Measurements from ENCODE around the gene MAP4.

MAP4 gene

GRCh38 chr3:47908744-47909143 is 107.5 kb downstream of the MAP4 start:
- no peak overlapping the region for H3K27ac ChIP-seq
- TF ChIP-seq, protein P1, sequence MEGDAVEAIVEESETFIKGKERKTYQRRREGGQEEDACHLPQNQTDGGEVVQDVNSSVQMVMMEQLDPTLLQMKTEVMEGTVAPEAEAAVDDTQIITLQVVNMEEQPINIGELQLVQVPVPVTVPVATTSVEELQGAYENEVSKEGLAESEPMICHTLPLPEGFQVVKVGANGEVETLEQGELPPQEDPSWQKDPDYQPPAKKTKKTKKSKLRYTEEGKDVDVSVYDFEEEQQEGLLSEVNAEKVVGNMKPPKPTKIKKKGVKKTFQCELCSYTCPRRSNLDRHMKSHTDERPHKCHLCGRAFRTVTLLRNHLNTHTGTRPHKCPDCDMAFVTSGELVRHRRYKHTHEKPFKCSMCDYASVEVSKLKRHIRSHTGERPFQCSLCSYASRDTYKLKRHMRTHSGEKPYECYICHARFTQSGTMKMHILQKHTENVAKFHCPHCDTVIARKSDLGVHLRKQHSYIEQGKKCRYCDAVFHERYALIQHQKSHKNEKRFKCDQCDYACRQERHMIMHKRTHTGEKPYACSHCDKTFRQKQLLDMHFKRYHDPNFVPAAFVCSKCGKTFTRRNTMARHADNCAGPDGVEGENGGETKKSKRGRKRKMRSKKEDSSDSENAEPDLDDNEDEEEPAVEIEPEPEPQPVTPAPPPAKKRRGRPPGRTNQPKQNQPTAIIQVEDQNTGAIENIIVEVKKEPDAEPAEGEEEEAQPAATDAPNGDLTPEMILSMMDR (IDR thresholded peaks at IDR 0.05) = no peak
- no peak overlapping the region for H3K4me3 ChIP-seq
- DNase-seq (ENCODE audit: low spot score) = no peak

DNA sequence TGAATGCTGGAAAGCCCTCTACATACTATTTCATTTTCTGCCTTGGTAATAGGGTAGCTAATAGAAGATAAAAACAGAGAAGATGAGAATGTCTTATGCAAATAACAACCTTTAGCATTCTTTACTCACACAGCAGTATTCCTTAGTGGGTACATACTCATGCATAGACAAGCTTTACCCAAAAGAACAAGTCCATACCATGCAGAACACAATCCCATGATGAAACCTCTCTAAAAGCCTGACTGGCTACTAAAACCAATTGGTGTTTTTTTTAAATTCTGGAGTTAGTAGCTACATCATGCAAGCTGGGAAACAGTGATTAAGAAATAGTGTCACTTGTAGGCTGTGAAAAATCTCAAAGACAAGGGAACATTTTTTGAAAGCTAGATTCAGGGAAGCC is 108.4 kb downstream of the MAP4 start:
- no peak overlapping the region for H3K27ac ChIP-seq
- TF ChIP-seq, protein P1 (IDR thresholded peaks at IDR 0.05) = no peak
- no peak for DNase-seq (ENCODE audit: low spot score)
- no peak overlapping the region for H3K4me3 ChIP-seq

- no peak overlapping the region for H3K4me3 ChIP-seq
- DNase-seq (ENCODE audit: low spot score) = no peak
- no peak overlapping the region for H3K27ac ChIP-seq
- TF ChIP-seq, protein P1 (IDR thresholded peaks at IDR 0.05) = no peak
Observed at GRCh38 chr3:47902746-47903145, 113.5 kb downstream of the MAP4 start.

DNA sequence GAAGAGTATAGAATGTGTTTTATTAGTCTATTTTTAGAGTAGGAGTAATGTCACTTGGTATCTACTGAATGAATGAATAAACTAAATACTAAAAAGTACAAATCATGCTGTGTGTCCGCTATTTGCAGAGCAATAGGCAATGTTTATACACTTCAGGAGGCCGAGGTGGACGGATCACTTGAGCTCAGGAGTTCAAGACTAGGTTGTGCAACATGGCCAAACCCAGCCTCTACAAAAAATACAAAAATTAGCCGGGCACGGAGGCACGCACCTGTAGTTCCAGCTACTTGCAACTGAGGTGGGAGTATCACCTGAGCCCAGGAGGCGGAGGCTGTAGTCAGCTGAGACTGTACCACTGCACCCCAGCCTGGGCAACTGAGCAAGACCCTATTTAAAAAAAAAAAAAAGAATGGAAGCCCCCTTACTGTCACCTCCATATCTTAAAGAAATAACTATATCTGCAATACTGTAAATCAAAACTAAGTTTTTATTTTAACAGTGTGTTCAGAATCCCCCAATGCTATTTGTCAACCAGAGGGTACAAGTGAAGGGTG is 114.9 kb downstream of the MAP4 start:
- no peak for DNase-seq (ENCODE audit: low spot score)
- TF ChIP-seq, protein P1 (IDR thresholded peaks at IDR 0.05) = no peak
- no peak overlapping the region for H3K27ac ChIP-seq
- H3K4me3 ChIP-seq = no peak overlapping the region

DNA sequence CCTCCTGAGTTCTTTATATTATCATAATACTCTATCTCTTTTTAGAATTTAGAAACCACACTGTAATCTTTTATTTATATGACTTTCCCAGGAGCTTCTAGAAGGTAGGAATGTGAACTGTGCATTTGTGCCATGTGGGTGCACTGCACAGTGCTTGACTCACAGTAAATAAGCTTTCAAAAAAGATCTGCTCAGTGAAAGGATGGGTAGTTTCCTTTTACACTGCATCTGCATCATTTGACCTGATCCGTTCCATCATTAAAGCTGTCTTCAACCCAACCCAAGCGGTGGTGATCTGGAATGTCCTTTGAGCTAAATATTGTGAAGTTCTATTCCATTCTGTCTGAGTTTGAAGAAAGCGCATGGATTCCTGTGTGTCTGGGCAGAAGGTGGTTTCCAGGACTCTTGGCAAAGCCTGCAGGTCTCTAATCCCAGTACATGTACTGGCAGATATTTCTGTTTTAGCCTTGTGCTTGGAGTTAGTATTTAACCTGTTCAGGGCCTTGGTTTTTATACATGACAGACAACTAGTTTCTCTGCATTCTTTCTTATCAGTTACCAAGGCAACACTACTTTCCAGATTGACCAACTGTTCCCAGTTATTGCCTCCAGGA is 116.6 kb downstream of the MAP4 start:
- H3K4me3 ChIP-seq = no peak overlapping the region
- TF ChIP-seq, protein P1 (IDR thresholded peaks at IDR 0.05) = no peak
- no peak overlapping the region for H3K27ac ChIP-seq
- DNase-seq (ENCODE audit: low spot score) = no peak

DNA sequence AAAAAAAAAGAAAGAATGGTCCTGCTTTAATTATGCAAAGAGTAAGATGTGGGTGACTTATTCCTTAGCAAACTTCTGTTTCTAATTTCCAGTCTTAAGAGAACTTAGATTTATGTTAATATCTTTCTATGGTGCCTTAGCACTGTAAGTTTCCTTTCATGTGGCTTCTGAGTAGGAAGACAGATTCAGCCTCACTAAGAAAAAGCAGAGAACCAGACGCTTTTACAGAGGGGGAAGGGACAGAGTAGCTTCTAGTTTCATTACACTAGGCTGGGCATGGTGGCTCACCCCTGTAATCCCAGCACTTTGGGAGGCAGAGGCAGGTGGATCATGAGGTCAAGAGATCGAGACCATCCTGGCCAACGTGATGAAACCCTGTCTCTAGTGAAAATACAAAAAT is 118.3 kb downstream of the MAP4 start:
- TF ChIP-seq, protein P1 (IDR thresholded peaks at IDR 0.05) = no peak
- no peak for DNase-seq (ENCODE audit: low spot score)
- Histone ChIP-seq H3K27ac (no peak overlapping the region), H3K4me3 (no peak overlapping the region)

GRCh38 chr3:47896736-47897135 is 119.5 kb downstream of the MAP4 start:
- TF ChIP-seq, protein P1 (IDR thresholded peaks at IDR 0.05) = no peak

More at GRCh38 chr3:47896736-47897135, 119.5 kb downstream of the MAP4 start:
- Histone ChIP-seq H3K4me3 (no peak overlapping the region), H3K27ac (no peak overlapping the region)
- no peak for DNase-seq (ENCODE audit: low spot score)
